Hindlimb muscle (tissue), 1 donor: Measurements from ENCODE around the gene SURF2. TPM values are rescaled to one million over a fixed set of nuclear protein-coding genes. Genes with fewer than 3 reads are reported as not detected.
A peak's percentile ranks its signal among the peaks of the same experiment; 100 is the strongest.

ENCODE experiments used
- DNase-seq: peaks from one replicate; pipeline ENCODE4 v3.0.0-alpha.2; 2013
- polyA plus RNA-seq: library from polyadenylated mRNA; unstranded; fragments of 120-200 nt; gene quantifications from one replicate; pipeline ENCODE4 v1.2.1, GENCODE V29; 2013; ENCODE audit not compliant: insufficient read length

SURF2 gene
- polyA plus RNA-seq, 1 donor: 13.9 TPM

DNA sequence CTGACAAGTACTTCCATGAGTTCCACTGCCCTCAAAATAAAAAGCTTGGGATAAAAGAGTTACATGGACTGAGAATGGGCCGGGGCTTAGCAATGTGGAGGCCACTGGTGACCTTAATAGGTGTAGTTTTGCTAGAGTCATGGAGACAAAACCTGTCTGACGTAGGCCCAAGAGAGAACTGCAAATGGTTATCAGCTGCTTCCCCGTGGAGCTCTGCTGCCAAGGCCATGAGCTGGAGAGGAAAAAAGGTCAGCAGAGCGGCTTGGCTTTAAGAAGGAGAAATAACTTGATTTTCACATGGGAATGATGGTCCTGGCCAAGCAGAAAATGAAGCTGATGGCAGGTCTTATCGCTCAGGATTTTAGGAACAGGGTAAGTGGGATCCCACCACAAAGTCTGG is 16.7 kb upstream of the SURF2 start:
- no peak for DNase-seq

DNA sequence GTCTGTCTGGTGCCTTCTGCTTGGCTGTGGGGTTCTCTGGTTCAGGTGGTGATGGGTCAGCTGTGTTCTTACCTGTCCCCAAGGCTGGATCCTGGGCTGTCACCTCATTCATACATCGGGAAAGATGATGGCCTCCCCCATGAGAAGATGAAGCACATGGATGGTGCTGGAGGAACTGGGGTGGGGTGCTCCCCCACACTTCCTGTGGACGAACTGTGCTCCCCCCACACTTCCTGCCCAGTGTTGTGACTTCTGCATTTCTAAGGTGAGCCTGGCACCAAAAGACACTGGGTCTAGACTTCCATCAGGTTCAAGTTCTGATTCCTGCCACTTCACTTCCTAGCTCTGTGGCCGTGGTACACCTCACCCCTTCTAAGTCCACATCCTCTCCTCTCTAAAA is 16.1 kb upstream of the SURF2 start:
- no peak for DNase-seq

DNA sequence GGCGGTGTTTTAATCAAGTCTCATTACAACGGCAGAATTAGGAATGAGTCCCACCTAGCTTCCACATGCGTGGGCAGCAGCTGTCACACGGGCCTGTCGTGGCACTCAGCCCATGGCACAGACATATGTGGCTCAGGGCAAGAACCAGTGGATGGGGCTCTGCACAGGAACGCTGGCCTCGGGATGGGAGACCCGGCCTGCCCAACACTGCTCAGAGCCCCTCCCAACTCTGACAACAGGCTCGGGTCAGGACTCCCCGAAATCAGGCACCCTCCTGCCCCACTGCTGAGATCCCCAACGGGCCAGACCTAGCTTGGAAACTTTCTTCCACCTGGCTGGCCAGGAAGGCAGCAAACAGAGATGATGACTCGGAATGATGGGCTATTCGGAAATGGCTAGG is 15.4 kb upstream of the SURF2 start:
- no peak for DNase-seq

DNA sequence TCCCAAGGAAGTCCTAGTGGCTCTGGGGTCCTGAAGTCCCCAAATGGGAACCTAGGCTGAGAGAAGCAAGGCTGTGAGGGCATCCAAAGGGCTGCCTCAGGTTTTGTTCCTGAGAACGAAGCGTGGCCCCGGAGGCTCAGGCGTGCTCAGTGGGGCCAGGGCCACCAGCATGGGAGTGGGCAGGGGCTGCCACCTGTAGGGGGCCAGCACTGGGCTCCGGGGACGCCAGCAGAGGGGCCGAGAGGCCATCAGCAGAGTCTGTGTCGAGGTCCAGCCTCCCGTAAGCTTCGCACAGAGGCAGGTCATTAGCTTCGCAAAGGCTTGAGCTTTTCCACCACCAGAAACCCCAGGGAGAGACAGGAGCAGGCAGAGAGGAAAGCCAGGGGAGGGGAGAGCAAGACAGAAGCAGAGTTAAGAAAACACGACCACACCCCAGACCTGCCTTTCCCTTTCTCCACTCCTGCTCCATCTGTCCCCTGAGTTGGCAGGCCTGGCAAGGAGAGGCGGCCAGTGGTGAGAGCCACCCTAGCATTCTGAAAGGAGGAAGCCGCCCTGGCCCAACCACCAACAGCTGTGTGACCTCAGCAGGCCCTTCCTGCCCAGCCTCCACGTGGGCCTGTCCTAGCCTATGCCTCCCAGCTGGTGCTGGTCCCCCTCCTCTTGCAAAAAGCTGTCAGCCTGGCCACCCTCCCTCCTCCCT is 14.8 kb upstream of the SURF2 start:
- no peak for DNase-seq

DNA sequence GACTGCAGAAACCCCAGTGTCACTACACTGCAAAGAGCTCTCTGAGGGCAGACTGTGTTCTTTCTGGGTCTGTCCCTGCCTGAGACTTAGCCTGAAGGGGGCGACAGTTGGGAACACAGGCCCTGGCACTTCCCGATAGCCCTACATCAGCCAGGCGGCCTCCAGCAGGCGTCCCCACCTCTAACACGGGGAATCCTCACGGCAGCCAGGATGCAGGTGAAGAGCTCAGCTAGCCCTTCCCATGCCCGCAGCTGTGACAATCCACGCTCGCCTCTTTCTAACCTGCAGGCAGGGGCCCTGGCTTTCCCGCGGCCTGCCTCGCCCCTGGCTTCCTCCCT is 14.3 kb upstream of the SURF2 start:
- DNase-seq: no peak

DNA sequence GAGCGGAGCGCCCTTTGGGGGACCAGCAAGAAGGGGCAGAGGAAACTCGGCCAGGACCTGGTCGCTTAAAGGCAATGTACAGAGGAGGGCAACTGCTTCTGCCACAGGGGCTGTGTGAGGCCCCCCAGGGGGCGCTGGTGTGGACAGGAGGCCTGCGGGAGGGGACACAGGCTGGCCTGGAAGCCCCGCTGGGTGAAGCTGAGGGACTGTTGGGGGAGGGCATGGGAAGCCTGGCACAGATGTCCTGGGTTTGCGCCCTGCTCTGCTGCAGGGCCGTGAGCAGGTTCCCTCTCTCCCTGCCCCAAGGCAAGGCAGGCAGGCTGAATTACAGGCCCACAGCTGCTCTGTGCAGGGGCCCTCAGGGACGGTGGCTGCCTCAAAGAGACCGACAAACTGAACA is 13.8 kb upstream of the SURF2 start:
- DNase-seq: no peak

DNA sequence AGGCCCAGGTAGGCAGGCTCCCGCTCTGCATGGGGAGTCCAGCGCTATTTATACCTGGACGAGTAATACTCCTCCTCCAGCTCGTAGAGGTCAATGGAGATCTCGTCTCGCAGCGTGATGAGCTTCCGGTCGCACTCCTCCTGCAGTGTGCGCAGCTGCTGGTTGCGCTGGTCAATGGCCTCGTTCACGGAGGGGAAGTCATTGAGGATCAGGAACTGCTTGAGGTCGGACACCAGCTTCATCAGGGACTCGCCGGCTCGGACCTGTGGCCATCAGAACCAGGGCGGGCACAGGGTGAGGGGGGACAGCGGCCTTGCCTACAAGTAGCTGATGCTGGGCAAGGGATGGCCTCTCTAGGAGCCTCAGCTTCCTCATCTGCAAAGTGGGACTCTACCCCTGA is 12.3 kb upstream of the SURF2 start:
- DNase-seq: no peak

DNA sequence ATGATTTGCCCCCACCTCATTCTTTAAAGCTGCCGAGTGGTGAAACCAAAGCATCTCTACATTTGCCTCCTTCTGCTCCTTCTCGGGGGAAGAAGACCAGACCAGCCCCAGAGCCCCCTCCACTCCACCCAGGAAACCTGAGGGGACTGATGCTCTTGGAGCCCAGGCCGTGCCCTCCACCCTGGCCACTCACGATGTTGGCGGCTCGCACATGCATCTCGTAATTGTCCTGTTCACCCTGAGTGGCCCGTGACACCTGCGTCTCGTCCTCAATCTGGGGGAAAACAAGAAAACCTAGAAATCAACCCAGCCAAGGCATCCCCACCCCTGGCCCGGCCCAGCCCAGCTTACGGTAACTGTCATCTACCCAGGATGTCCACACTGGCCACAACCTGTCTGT is 11.4 kb upstream of the SURF2 start:
- no peak for DNase-seq

DNA sequence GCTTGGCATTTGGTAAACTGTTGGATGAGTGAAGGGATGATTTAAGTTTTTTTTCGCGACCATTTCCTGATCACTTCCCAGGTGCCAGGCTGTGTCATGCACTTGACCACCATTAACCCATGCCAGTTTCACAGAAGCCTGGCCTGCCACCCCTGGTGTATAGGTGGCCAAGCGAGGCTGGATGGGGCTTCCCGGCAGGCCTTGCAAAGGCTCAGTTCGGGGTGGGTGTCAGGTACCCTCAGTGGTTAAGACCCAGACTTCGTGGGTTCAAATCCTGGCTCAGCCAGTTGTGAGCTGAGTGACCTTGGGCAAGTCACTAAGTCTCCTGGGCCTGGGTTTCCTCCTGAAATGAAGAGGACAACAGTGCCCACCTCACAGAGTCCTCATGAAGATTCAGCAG is 10.8 kb upstream of the SURF2 start:
- no peak for DNase-seq

DNA sequence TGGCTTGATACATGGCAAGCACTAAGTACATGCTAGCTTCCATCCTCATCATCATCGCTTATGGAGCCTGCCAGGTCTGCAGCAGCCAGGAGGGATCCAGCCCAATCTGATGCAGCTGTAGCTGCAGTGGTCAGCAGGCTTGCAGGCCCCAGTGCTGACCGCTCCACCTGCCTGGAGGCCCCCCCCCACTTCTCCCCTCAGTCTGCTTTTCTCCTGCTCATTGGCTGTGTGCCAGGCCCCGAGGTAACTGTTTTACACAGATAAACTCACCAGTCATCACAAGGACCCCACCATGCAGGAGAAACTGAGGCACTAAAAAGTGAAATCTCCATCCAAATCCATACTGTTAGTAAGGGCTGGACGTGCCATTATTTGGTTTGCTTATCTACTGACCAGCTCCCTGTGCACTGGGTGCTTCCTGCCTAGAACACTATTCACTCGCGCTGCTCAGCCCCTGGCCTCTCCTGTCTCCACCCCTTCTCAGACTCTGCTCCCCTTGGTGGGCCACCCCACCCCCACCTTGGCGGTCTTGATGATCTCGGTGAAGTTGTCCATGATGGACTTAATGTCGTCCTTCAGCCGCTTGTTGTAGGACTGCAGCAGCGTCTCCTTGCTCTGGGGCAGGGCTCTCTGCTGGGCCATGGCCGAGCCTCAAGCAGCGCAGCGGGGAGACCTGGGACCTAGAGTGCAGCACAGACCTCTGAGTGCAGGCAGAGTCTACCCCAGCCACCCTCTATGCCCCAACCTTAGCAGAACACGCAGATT is 10.1 kb upstream of the SURF2 start:
- DNase-seq: no peak

DNA sequence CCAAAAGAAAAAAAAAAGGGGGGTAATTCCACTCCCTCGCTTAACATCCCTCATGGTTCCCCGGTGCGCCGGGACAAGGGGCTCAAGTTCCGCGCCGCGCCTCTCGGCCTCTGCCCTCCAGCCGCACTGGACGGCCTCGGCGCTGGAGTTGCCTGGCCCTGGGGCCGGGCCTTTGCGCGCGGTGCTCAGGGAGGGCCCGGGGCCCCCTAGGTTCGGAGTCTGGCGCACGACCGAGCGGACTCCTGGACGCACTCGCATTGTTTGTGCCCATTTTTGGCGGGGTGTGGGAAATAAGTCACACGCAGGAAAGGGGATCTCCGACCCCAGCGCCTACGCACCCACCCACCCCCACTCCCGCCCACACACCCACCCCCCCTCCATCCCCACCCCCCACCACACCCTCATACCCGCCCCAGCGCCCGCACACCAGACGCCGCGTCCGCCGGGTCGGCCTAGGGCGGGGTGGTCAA is 8.8 kb upstream of the SURF2 start:
- DNase-seq: peak; percentile 44

DNA sequence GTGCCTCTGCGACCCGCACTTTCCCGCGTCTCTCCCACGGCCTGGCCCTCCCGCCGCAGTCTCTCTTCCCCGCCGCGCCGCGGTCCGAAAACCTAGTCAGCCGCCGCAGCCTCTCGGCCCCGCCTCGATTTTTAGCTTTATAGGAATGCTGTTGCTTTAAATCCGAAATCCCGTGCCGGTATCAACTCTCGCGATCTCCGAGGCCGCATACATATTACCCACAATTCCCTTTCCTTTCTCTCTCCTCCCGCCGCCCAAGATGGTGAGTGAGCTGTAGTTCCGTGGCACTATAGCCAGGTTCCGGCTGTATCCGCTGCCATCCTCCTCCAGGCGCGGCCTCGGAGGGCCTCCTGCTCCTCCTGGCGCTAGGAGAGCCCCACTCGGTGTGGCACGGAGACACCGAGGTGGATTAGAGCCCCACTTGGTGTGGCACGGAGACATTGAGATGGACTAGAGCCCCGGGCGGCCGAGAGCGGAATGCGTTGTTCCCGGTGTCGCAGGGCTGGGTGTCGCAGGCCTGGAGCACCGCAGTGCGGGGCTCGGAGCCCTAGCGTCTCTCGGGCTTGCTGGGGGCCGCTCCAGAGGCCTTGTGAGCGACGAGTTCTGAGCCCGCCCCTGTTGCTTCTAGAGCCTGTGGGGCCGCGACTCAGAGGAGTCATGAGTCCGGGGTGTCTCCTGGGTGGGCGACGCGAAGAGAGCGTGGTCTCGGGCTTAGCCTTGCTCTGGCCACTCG is 8.2 kb upstream of the SURF2 start, which contains the start of the genes MED22 and RPL7A:
TSS of gene MED22 (minus strand) at position 147 of the 733 bp plus-strand sequence. CDS start 1,469 bp downstream, outside the sequence.
TSS of gene RPL7A (plus strand) at position 234 of the 733 bp plus-strand sequence. CDS start at position 260, 26 bp downstream.
- DNase-seq: peak; percentile 95

DNA sequence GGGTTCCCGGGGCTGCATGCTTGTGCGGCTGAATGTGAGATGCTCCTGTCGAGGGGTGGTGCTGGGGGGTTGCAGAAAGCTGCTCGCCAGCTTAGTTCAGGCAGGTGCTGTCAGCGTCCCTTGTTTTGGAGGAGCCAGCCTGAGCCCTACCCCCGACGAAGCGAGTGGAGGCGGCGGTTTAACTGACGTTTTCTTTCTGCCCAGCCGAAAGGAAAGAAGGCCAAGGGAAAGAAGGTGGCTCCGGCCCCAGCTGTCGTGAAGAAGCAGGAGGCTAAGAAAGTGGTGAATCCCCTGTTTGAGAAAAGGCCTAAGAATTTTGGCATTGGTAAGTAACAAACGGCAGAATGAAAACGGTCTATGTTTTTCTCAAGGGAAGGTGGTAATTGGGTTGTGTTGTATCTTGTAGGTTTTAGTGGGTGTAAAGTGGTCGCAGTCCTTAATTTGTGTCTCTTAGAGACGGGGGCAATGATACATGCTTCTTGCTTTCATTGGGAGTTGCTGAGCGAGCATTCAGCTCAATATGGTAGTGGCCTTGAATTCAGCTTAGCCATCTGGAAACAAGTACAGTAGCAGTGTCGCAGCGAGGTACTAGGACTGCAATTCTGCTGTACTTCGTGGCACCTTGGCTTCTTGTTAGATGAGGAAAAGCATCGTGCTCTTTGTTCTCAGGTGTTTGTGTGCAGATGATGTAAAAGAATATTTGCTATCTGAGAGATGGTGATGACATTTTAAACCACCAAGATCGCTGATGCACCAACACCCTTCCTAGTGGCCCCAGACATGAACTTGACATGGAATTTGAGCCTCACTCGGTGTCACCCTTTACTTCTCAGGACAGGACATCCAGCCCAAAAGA is 7.4 kb upstream of the SURF2 start:
- no peak for DNase-seq

DNA sequence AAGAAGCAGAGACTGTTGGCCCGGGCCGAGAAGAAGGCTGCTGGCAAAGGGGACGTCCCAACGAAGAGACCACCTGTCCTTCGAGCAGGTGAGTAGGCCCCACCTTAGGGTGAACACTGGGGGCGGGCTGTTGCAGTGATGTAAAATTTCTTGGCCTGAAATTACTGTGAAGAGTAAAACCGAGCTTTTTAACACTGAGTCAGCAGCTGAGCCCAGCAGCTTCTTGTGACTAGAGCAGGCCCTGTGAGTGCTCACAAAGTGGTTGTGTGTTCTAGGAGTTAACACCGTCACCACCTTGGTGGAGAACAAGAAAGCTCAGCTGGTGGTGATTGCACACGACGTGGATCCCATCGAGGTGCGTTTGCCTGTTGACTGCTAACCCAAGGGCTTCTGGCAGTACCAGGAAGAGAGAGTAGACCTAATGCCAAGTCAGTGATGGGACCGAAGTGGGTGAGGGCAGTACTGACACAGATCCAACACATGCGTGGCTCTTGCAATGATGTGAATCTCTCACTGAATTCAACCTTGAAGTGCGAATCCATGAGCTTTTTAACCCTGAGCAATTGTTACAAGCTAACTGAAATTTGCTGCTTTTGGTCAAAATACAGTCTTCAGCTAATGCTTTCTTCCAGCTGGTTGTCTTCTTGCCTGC is 6.3 kb upstream of the SURF2 start:
- DNase-seq: no peak

DNA sequence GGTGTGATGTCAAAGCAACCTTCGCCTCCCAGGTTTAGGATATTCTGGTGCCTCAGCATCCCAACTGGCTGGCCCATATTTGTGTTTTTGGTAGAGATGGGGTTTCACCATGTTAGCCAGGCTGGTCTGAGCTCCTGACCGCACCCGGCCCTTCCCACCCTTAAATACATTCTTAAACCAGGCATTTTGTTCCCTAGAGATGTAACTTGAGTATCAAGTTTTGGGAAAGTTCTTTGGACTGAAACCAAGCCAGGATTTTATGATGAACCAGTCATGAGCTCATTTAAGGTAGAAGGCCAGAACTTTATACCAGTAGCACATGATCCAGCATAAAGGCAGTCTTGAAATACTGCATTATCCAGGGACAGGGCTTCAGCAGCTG is 4.8 kb upstream of the SURF2 start:
- DNase-seq: no peak

DNA sequence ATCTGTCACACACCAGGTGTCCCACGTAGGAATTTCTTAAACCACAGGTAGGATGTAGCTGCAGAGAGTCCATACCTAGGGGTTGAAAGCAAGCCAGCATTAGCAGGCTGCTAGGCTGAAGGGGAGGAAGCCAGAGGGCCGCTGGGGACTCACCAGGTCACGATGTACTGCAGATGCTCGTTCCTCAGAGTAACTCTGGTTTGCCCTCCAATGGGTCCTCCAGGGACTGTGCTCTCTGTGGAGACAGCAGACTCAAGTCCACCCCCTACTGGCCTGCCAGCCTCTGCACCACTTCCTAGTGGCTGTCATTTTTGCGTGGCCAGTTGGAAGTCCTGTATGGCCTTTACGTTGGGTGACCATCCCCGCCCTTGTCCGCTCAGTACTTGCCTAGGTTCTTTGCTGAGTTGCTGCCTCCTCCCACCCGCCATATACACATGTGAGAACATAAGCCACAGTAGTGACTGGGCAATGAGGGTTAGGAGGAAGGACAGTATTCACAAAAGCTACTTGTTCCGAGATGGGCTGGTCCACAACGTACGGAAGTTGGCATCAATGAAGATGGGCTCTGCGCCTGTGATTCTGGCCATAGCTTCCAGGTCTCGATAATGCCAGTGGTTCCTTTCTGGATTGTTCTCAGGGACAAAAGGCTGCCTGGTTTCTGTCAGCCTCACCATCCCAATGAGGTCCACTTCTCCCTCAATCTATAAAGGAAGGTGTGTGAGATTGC is 4.3 kb upstream of the SURF2 start:
- no peak for DNase-seq

DNA sequence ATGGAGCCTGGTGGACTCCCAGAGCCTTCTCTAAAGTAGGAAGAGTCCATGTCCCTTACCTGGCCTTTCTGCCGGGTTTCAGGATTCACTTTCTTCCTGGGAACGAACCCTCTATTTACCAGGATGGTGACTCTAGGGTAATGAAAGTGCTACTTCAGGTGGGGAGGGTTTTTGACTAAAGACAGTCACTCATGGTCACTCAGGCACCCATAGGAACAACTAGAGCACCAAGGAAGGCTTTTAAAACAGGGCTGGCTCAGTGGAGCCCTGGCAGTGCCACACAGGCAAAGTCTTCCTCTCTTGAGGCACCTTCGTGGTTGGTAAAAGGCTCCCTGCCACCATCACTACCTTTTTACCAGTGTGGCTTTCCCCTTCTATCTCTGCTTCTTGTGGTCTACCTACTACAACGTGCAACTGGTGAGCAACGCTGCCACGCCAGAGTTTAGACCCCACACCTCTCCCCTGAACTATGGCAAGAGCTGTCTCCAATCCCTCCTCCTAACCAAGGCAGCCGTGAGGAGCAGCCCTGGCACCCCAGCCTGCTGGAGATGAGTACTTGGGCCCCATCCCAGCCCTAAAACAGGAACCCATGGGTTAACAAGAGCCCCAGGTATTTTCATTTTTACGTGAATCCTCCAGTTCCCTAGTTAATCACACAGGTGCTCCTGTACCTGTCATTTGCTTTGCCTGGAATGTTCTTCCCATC is 3.6 kb upstream of the SURF2 start:
- no peak for DNase-seq

DNA sequence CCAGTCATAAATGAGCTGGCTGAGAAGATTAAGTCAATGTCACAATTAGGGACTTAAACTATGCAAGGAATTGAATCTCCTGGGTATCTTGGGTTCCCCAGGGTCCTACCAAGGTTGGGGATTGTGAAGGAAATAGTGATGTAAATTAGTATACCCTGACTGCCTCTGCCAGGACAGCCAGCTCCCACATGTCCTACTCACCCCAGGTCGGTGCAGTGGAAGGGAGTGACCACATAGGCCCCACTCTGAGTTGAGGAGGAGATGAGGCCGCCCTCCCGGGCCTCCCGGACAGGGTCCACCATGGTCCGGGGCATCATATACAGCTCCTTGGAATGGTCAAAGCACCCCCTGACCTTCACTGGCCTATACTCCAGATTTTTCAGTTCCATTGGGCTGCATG is 2.8 kb upstream of the SURF2 start:
- no peak for DNase-seq

DNA sequence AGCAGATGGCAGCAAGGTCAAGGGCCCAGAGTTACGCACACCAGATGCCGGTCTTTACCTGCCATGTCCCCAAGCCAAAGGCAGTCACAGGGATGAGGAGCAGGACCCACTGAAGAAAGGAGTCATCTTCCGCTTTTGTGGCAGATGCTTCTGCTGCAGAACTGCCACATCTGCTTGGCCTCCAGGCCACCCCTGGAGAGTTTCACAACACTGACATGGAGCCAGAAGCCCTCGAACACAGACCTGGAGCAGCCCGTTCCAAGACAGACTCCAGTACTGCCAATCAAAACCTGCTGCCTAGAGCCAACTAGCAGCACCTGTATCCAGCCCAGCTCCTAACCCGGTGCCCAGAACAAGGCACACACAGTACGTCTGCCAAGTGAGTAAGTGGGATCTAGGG is 1.6 kb upstream of the SURF2 start:
- DNase-seq: no peak

DNA sequence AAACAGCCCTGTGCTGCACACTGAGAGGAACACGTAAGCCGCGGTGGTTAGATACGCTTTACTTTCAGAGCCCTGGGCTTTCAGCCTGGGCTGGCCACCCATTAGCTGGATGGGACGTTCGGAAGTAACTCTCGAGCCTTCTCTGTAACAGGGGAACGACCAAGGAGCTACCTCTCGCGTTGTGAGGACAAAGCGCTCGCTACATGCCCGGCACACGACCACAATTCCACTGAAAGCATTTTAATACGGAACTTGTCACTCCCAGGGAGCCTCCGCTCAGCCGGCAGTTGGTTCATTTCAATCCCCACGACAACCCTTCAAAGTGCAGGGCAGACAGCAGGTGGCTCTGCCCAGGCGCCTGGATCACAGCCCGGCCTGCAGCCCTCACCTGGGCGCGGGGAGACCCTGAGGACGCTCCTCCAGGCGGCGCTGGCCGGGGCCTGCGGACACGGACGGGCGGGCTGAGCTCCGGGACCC is 431 bp upstream of the SURF2 start:
- DNase-seq: no peak
